DOHH2 (cell line): ENCODE data around the gene RNF145.

ENCODE experiments used
- H3F3A ChIP-seq: fragments of 200-600 bp; sonication (generic), shearing (Covaris generic); 2 replicates; pipeline ENCODE4 v1.6.0; 2016; ENCODE audit warnings: antibody characterized with exemption, mild to moderate bottlenecking; ENCODE audit not compliant: control insufficient read depth, insufficient read depth
- H3K27ac ChIP-seq: fragments of 200-600 bp; sonication (generic); 2 replicates; pipeline ENCODE4 v1.5.1; 2014; ENCODE audit warnings: low read depth, mild to moderate bottlenecking, low read length, moderate library complexity
- H3K27me3 ChIP-seq: fragments of 200-600 bp; sonication (generic); 2 replicates; pipeline ENCODE4 v1.6.1; 2014; ENCODE audit warnings: mild to moderate bottlenecking, low read length, mixed read lengths; ENCODE audit not compliant: control insufficient read depth
- H3K36me3 ChIP-seq: fragments of 200-600 bp; sonication (generic); 2 replicates; pipeline ENCODE4 v1.6.1; 2014; ENCODE audit warnings: mild to moderate bottlenecking, low read length, moderate library complexity, mixed read lengths; ENCODE audit not compliant: control insufficient read depth
- H3K4me1 ChIP-seq: fragments of 200-600 bp; sonication (generic); 2 replicates; pipeline ENCODE4 v1.6.1; 2014; ENCODE audit warnings: mild to moderate bottlenecking, low read length, mixed read lengths; ENCODE audit not compliant: control insufficient read depth
- H3K4me2 ChIP-seq: fragments of 200-600 bp; sonication (generic); 2 replicates; pipeline ENCODE4 v1.6.0; 2014; ENCODE audit warnings: mild to moderate bottlenecking, low read length, moderate library complexity
- H3K4me3 ChIP-seq: fragments of 200-600 bp; sonication (generic); 2 replicates; pipeline ENCODE4 v1.5.1; 2014; ENCODE audit warnings: mild to moderate bottlenecking, low read length, mixed read lengths
- H3K79me2 ChIP-seq: fragments of 200-600 bp; sonication (generic); 2 replicates; pipeline ENCODE4 v1.6.1; 2014; ENCODE audit warnings: mild to moderate bottlenecking, low read length, mixed read lengths; ENCODE audit not compliant: control insufficient read depth
- H3K9me2 ChIP-seq: fragments of 200-600 bp; sonication (generic); replicated peaks from 2 replicates; pipeline ENCODE4 v1.6.1; 2014; ENCODE audit warnings: mild to moderate bottlenecking, low read length, mixed read lengths; ENCODE audit not compliant: control insufficient read depth
- H3K9me3 ChIP-seq: fragments of 200-600 bp; sonication (generic); 2 replicates; pipeline ENCODE4 v1.6.1; 2014; ENCODE audit warnings: antibody characterized with exemption, low read length, mixed read lengths; ENCODE audit not compliant: control insufficient read depth, insufficient read depth
- H4K20me1 ChIP-seq: fragments of 200-600 bp; sonication (generic); 2 replicates; pipeline ENCODE4 v1.6.0; 2014; ENCODE audit warnings: low read depth, mild to moderate bottlenecking, antibody characterized with exemption, low read length, moderate library complexity; ENCODE audit not compliant: control insufficient read depth, insufficient read depth
- EZH2phosphoT487 ChIP-seq: fragments of 200-600 bp; sonication (generic); IDR thresholded peaks from 2 replicates; pipeline ENCODE4 v1.6.1; 2017; ENCODE audit warnings: borderline replicate concordance, mild to moderate bottlenecking, antibody characterized with exemption, low read length, moderate library complexity, mixed read lengths
- TF ChIP-seq, protein P1 (sequence below): fragments of 200-600 bp; sonication (generic); IDR thresholded peaks from one replicate; pipeline ENCODE4 v1.5.1; 2014; ENCODE audit warnings: antibody characterized with exemption, mild to moderate bottlenecking, low read depth, low read length; ENCODE audit not compliant: poor library complexity, severe bottlenecking

Gene RNF145

DNA sequence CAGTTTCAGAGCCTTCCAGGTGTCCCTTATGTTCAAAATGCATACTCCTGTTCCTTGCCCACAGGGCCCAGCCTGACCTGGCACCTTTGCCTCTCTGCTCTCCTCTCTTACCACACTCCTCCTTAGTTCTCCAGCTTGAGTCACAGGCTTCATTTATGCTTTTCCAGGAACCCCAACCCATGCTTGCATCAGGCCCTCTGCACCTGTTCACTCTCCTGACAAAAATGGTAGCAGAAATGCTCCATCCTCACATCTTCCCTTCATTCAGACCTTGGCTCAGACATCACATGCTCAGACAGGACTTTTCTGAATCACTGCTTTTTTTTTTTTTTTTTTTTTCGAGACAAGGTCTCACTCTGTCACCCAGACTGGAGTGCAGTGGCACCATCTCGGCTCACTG lies 15.1 kb upstream of the RNF145 start:
- Histone ChIP-seq H3K4me2 (no peak overlapping the region), H3K27ac (no peak overlapping the region), H3K9me3 (no peaks in the 10 kb centered on the region), H3K36me3 (no peaks in the 10 kb centered on the region), H3K27me3 (peaks cover 3% of the 10 kb centered on the region; the same call in 1 of the 2 replicates), H3K79me2 (no peaks in the 10 kb centered on the region), H3K4me1 (no peaks in the 10 kb centered on the region), H3K9me2 (no peaks in the 10 kb centered on the region), H4K20me1 (no peaks in the 10 kb centered on the region), H3K4me3 (no peak overlapping the region), H3F3A (no peaks in the 10 kb centered on the region)
- TF ChIP-seq, protein P1, sequence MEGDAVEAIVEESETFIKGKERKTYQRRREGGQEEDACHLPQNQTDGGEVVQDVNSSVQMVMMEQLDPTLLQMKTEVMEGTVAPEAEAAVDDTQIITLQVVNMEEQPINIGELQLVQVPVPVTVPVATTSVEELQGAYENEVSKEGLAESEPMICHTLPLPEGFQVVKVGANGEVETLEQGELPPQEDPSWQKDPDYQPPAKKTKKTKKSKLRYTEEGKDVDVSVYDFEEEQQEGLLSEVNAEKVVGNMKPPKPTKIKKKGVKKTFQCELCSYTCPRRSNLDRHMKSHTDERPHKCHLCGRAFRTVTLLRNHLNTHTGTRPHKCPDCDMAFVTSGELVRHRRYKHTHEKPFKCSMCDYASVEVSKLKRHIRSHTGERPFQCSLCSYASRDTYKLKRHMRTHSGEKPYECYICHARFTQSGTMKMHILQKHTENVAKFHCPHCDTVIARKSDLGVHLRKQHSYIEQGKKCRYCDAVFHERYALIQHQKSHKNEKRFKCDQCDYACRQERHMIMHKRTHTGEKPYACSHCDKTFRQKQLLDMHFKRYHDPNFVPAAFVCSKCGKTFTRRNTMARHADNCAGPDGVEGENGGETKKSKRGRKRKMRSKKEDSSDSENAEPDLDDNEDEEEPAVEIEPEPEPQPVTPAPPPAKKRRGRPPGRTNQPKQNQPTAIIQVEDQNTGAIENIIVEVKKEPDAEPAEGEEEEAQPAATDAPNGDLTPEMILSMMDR, result no peak
- TF ChIP-seq EZH2phosphoT487, result no peak

DNA sequence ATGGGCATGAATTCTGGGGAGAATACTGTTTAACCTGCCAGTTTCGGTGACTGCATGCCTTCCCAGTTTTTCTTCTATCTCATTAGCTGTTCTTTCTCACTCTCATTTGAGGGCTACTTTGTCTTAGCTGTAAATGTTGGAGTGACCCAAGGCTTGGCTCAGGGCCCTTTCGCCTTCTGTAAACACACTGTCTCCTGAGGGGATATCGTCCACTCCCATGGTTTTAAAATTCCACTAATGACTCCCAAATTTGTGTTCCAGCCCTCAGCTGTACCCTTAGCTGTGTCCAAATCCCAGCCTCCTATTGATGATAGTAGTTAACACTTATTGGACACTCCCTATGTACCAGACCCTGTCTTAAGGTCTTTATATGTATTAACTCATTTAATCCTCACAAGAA lies 14.1 kb upstream of the RNF145 start:
- TF ChIP-seq EZH2phosphoT487, result no peak
- TF ChIP-seq, protein P1, result no peak
- Histone ChIP-seq H3K27me3 (peaks cover 3% of the 10 kb centered on the region; the same call in 1 of the 2 replicates), H3K27ac (no peak overlapping the region), H3F3A (no peaks in the 10 kb centered on the region), H3K9me2 (no peaks in the 10 kb centered on the region), H3K9me3 (no peaks in the 10 kb centered on the region), H4K20me1 (no peaks in the 10 kb centered on the region), H3K36me3 (no peaks in the 10 kb centered on the region), H3K4me2 (no peak overlapping the region), H3K4me3 (no peak overlapping the region), H3K4me1 (no peaks in the 10 kb centered on the region), H3K79me2 (no peaks in the 10 kb centered on the region)

DNA sequence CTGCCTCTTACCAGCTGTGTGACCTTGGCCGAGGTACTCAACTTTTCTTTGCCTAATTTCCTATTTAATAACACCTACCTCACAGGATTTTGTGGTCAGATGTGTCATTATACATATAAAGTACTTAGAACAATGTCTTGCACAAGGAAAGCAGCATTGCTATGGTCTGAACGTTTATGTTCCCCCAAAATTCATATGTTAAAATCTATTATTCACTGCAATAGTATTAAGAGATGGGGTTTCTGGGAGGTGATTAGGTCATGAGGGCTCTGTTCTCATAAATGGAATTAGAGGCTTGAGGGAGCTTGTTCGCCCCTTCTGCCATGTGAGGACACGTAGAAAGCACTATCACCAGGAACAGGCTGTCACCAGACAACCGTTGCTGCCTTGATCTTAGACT lies 10.9 kb upstream of the RNF145 start:
- Histone ChIP-seq H3K9me3 (no peaks in the 10 kb centered on the region), H3F3A (no peaks in the 10 kb centered on the region), H3K9me2 (no peaks in the 10 kb centered on the region), H3K27me3 (no peaks in the 10 kb centered on the region), H3K4me1 (no peaks in the 10 kb centered on the region), H3K4me3 (no peak overlapping the region), H3K36me3 (no peaks in the 10 kb centered on the region), H3K79me2 (no peaks in the 10 kb centered on the region), H4K20me1 (no peaks in the 10 kb centered on the region), H3K4me2 (no peak overlapping the region), H3K27ac (no peak overlapping the region)
- TF ChIP-seq, protein P1, result no peak
- TF ChIP-seq EZH2phosphoT487, result no peak
